Measurements from ENCODE around the gene TRIM72. TPM values are rescaled to one million over a fixed set of nuclear protein-coding genes. Genes with fewer than 3 reads are reported as not detected.

TRIM72 gene
- total RNA-seq, 4 donors from 2014 or later = 0.14 TPM; not detected in 3

DNA sequence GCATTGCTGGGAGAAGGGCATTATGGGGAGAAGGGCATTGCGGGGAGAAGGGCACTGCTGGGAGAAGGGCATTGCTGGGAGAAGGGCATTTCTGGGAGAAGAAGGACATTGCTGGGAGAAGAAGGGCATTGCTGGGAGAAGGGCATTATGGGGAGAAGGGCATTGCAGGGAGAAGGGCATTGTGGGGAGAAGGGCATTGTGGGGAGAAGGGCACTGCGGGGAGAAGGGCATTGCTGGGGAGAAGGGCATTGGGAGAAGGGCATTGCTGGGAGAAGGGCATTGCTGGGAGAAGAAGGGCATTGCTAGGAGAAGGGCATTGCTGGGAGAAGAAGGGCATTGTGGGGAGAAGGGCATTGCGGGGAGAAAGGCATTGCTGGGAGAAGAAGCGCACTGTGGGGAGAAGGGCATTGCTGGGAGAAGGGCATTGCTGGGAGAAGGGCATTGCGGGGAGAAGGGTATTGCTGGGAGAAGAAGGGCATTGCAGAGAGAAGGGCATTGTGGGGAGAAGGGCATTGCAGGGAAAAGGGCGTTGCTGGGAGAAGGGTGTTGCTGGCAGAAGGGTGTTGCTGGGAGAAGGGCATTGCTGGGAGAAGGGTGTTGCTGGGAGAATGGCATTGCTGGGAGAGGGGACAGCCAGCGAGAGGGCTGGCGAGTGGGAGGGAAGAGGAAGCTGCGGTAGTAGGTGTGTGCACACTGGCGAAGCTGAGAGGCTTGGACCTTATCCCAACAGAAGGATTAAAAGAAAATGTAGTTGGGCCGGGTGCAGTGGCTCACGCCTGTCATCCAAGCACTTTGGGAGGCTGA lies 7.6 kb downstream of the TRIM72 start:
- Histone ChIP-seq H3K9me3 (no peaks in the 10 kb centered on the region), H3K4me1 (peaks cover 0 to 7% (median 5%) of the 10 kb centered on the region in 4 donors), H3K36me3 (no peaks in the 10 kb centered on the region), H3K4me3 (no peak overlapping the region), H3K27ac (no peak overlapping the region), H3K27me3 (peaks cover 35% of the 10 kb centered on the region)
- WGBS, 2 donors (ENCODE audit: low coverage in 1 of 2) = 50 to 79% methylated on average over 8 to 12 of the region's 12 CpGs
- TF ChIP-seq POLR2AphosphoS5 (IDR thresholded peaks at IDR 0.05) = no peak
- TF ChIP-seq EP300 (IDR thresholded peaks at IDR 0.05; ENCODE audit: low read depth) = no peak
- in situ Hi-C loops (cut with MboI; ENCODE audit: low pct_ligation_motif_present in 1 of 4, low pct_unique_long_range_greater_than_20kb in 1 of 4, low sequenced_read_pairs in 3 of 4) (no loop called here), intact Hi-C loops (cut with DNase I; ENCODE audit: low total_unique reads) (no loop called here)
- DNase-seq = no peak

DNA sequence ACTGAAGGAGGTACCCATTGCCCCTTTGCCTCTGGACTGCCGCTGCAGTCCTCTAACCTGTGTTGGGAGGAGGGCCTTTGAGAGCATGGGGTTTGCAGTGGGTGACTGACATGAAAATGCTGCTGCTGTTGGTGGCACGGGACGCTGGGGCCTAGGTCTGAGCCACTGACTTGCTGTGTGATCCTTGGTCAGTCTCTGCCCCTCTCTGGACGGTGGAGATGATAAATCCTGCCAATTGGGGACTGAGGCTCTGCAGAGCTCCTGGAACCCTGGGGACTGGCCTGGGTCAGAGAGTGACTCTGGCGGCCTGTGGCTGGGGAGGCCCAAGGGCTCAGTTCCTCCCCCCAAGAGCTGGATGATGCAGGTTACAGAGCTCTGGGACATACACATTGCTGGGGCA lies 9.1 kb downstream of the TRIM72 start:
- intact Hi-C loops (cut with DNase I; ENCODE audit: low total_unique reads) (no loop called here), in situ Hi-C loops (cut with MboI; ENCODE audit: low pct_ligation_motif_present in 1 of 4, low pct_unique_long_range_greater_than_20kb in 1 of 4, low sequenced_read_pairs in 3 of 4) (no loop called here)
- no peaks in the 10 kb centered on the region for H3K4me1 ChIP-seq
- H3K36me3 ChIP-seq = no peaks in the 10 kb centered on the region
- 82% methylated on average over 4 of the region's 5 CpGs; no CpG with 5 or more reads in 1 of the 2 donors for WGBS, 2 donors (ENCODE audit: low coverage in 1 of 2)
- no peak for DNase-seq
- TF ChIP-seq POLR2AphosphoS5 (IDR thresholded peaks at IDR 0.05) = no peak
- TF ChIP-seq POLR2A (IDR thresholded peaks at IDR 0.05) = no peak
- no peak for TF ChIP-seq EP300 (IDR thresholded peaks at IDR 0.05; ENCODE audit: low read depth)
- TF ChIP-seq, protein P1, sequence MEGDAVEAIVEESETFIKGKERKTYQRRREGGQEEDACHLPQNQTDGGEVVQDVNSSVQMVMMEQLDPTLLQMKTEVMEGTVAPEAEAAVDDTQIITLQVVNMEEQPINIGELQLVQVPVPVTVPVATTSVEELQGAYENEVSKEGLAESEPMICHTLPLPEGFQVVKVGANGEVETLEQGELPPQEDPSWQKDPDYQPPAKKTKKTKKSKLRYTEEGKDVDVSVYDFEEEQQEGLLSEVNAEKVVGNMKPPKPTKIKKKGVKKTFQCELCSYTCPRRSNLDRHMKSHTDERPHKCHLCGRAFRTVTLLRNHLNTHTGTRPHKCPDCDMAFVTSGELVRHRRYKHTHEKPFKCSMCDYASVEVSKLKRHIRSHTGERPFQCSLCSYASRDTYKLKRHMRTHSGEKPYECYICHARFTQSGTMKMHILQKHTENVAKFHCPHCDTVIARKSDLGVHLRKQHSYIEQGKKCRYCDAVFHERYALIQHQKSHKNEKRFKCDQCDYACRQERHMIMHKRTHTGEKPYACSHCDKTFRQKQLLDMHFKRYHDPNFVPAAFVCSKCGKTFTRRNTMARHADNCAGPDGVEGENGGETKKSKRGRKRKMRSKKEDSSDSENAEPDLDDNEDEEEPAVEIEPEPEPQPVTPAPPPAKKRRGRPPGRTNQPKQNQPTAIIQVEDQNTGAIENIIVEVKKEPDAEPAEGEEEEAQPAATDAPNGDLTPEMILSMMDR (IDR thresholded peaks at IDR 0.05) = no peak
- H3K27ac ChIP-seq = no peak overlapping the region
- no peaks in the 10 kb centered on the region for H3K9me3 ChIP-seq
- no peak overlapping the region for H3K4me3 ChIP-seq
- H3K27me3 ChIP-seq = peaks cover 20% of the 10 kb centered on the region

DNA sequence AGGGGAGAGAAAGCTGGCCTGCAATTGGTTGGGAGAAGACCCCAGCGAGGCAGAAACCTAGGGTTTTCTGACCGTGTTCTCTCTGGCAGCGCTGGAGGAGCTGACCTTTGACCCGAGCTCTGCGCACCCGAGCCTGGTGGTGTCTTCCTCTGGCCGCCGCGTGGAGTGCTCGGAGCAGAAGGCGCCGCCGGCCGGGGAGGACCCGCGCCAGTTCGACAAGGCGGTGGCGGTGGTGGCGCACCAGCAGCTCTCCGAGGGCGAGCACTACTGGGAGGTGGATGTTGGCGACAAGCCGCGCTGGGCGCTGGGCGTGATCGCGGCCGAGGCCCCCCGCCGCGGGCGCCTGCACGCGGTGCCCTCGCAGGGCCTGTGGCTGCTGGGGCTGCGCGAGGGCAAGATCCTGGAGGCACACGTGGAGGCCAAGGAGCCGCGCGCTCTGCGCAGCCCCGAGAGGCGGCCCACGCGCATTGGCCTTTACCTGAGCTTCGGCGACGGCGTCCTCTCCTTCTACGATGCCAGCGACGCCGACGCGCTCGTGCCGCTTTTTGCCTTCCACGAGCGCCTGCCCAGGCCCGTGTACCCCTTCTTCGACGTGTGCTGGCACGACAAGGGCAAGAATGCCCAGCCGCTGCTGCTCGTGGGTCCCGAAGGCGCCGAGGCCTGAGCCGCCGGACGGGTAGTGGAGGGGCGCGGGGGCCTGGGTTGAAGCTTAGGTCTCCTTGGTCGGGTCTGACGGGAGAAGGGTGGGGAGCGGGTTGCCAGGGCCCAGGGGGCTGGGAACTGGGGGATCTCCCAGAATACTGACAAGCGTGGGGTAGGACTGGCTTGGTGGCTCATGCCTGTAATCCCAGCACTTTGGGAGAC lies 10.4 kb downstream of the TRIM72 start:
- WGBS, 2 donors (ENCODE audit: low coverage in 1 of 2) = 93% methylated on average over 80 of the region's 80 CpGs; no CpG with 5 or more reads in 1 of the 2 donors
- Histone ChIP-seq H3K27me3 (peaks cover 7% of the 10 kb centered on the region), H3K27ac (no peak overlapping the region), H3K9me3 (no peaks in the 10 kb centered on the region), H3K36me3 (no peaks in the 10 kb centered on the region), H3K4me1 (no peaks in the 10 kb centered on the region), H3K4me3 (no peak overlapping the region)
- DNase-seq = no peak
- intact Hi-C loops (cut with DNase I; ENCODE audit: low total_unique reads) (no loop called here), in situ Hi-C loops (cut with MboI; ENCODE audit: low pct_ligation_motif_present in 1 of 4, low pct_unique_long_range_greater_than_20kb in 1 of 4, low sequenced_read_pairs in 3 of 4) (no loop called here)
- TF ChIP-seq, protein P1 (IDR thresholded peaks at IDR 0.05) = no peak
- no peak for TF ChIP-seq POLR2AphosphoS5 (IDR thresholded peaks at IDR 0.05)
- no peak for TF ChIP-seq EP300 (IDR thresholded peaks at IDR 0.05; ENCODE audit: low read depth)
- no peak for TF ChIP-seq POLR2A (IDR thresholded peaks at IDR 0.05)

DNA sequence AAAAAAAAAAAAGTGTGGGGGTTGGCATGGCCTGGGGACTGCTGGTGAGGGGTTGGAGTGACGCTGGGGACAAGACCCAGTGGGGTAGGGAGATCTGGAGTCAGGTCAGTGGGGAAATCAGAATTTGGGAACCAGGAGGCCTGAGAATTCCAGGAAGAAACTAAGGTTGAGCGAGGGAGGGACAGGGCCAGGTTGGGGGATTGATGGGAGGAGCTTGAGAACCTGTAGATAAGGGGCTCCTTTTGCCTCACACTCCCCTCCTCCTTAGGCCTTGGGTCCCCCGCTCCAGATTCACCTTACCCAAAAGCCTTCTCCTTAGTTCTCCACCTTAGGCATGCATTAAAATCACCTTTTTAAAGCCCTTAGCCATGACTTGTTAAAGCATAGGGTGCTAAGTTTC lies 11.3 kb downstream of the TRIM72 start:
- in situ Hi-C loops (cut with MboI; ENCODE audit: low pct_ligation_motif_present in 1 of 4, low pct_unique_long_range_greater_than_20kb in 1 of 4, low sequenced_read_pairs in 3 of 4) (no loop called here), intact Hi-C loops (cut with DNase I; ENCODE audit: low total_unique reads) (no loop called here)
- no peaks in the 10 kb centered on the region for H3K27me3 ChIP-seq
- DNase-seq = no peak
- no peaks in the 10 kb centered on the region for H3K4me1 ChIP-seq
- no peaks in the 10 kb centered on the region for H3K9me3 ChIP-seq
- H3K27ac ChIP-seq = no peak overlapping the region
- H3K4me3 ChIP-seq = no peak overlapping the region
- no peaks in the 10 kb centered on the region for H3K36me3 ChIP-seq
- TF ChIP-seq, protein P1 (IDR thresholded peaks at IDR 0.05) = no peak
- no peak for TF ChIP-seq POLR2AphosphoS5 (IDR thresholded peaks at IDR 0.05)
- no peak for TF ChIP-seq EP300 (IDR thresholded peaks at IDR 0.05; ENCODE audit: low read depth)
- TF ChIP-seq POLR2A (IDR thresholded peaks at IDR 0.05) = no peak
- WGBS, 2 donors (ENCODE audit: low coverage in 1 of 2) = 88 to 94% methylated on average over 1 to 3 of the region's 3 CpGs

All from transverse colon (tissue), 4 donors.